GM23248 (cell line): ENCODE measurements around the gene TCF7. TPM values are rescaled to one million over a fixed set of nuclear protein-coding genes. Genes with fewer than 3 reads are reported as not detected.

Experiments used
- DNase-seq: peaks from one replicate; pipeline ENCODE4 v3.0.0-alpha.2; 2015
- H2AFZ ChIP-seq: fragments of 200-600 bp; sonication (generic); 2 replicates; pipeline ENCODE4 v1.6.1; 2016; ENCODE audit warnings: antibody characterized with exemption
- H3F3A ChIP-seq: fragments of 200-600 bp; sonication (generic); 2 replicates; pipeline ENCODE4 v1.6.1; 2016; ENCODE audit warnings: mild to moderate bottlenecking, antibody characterized with exemption, mixed run types; ENCODE audit not compliant: insufficient read depth
- H3K27ac ChIP-seq: fragments of 200-600 bp; sonication (generic); 2 replicates; pipeline ENCODE4 v1.5.1; 2016; ENCODE audit warnings: mild to moderate bottlenecking
- H3K27me3 ChIP-seq: fragments of 200-600 bp; sonication (generic); replicated peaks from 2 replicates; pipeline ENCODE4 v1.6.1; 2016; ENCODE audit warnings: mild to moderate bottlenecking; ENCODE audit not compliant: insufficient read depth
- H3K36me3 ChIP-seq: fragments of 200-600 bp; sonication (generic); 2 replicates; pipeline ENCODE4 v1.6.1; 2016; ENCODE audit warnings: low read depth, mild to moderate bottlenecking
- H3K4me1 ChIP-seq: fragments of 200-600 bp; sonication (generic); 2 replicates; pipeline ENCODE4 v1.6.1; 2016; ENCODE audit warnings: mild to moderate bottlenecking; ENCODE audit not compliant: insufficient read depth
- H3K4me2 ChIP-seq: fragments of 200-600 bp; sonication (generic); one replicate; pipeline ENCODE4 v1.6.1; 2016; ENCODE audit warnings: mild to moderate bottlenecking; ENCODE audit not compliant: unreplicated experiment
- H3K4me3 ChIP-seq: fragments of 200-600 bp; sonication (generic); 2 replicates; pipeline ENCODE4 v1.5.1; 2016; ENCODE audit warnings: mild to moderate bottlenecking
- H3K79me2 ChIP-seq: fragments of 200-600 bp; sonication (generic); 2 replicates; pipeline ENCODE4 v1.6.1; 2016; ENCODE audit warnings: mild to moderate bottlenecking; ENCODE audit not compliant: insufficient read depth
- H3K9ac ChIP-seq: fragments of 200-600 bp; sonication (generic); 2 replicates; pipeline ENCODE4 v1.6.1; 2016; ENCODE audit warnings: mild to moderate bottlenecking
- H3K9me2 ChIP-seq: fragments of 200-600 bp; sonication (generic); 2 replicates; pipeline ENCODE4 v1.6.1; 2016; ENCODE audit warnings: mixed run types, mild to moderate bottlenecking, moderate library complexity; ENCODE audit not compliant: insufficient read depth
- H3K9me3 ChIP-seq: fragments of 200-600 bp; sonication (generic); one replicate; pipeline ENCODE4 v1.6.1; 2017; ENCODE audit warnings: low read depth
- H4K20me1 ChIP-seq: fragments of 200-600 bp; sonication (generic); 2 replicates; pipeline ENCODE4 v1.6.0; 2016; ENCODE audit not compliant: insufficient read depth
- EZH2 ChIP-seq: fragments of 200-600 bp; sonication (generic); IDR thresholded peaks from 2 replicates; pipeline ENCODE4 v1.6.1; 2018; ENCODE audit warnings: antibody characterized with exemption, mild to moderate bottlenecking; ENCODE audit not compliant: insufficient read depth, poor library complexity, severe bottlenecking
- EZH2phosphoT487 ChIP-seq: fragments of 200-600 bp; sonication (generic); IDR thresholded peaks from 2 replicates; pipeline ENCODE4 v1.6.1; 2018; ENCODE audit warnings: antibody characterized with exemption, moderate library complexity, mild to moderate bottlenecking, low read depth; ENCODE audit not compliant: insufficient read depth
- WGBS, 2 experiments: methylation state at CpG; one replicate each; pipeline ENCODE4 v1.1.6; 2015 to 2017; ENCODE audit warnings: low lambda C conversion rate in 2 of 2, low coverage in 1 of 2; ENCODE audit errors: missing lambda C conversion rate in 2 of 2; 5-methylcytosine and 5-hydroxymethylcytosine counted together
- in situ Hi-C: fragments of 300-500 bp; cut with MboI; formaldehyde crosslinking; loops from 2 replicates; pipeline ENCODE4 v1.15.0; 2020
- polyA plus RNA-seq: library from polyadenylated mRNA; unstranded; fragments of >200 nt; fragmentation: Nextera tagmentation; extraction: Ambion mirVana; gene quantifications from 2 replicates; pipeline ENCODE4 v1.2.1, GENCODE V29; 2016
- total RNA-seq: library from RNA; depleted of rRNA; stranded (reverse); fragments of >200 nt; shearing (Covaris generic); gene quantifications from 2 replicates; pipeline ENCODE4 v1.2.3, GENCODE V29; 2014

Gene TCF7
- total and polyA plus RNA-seq, 2 experiments from 2014 or later: 1.4 to 2.7 TPM

DNA sequence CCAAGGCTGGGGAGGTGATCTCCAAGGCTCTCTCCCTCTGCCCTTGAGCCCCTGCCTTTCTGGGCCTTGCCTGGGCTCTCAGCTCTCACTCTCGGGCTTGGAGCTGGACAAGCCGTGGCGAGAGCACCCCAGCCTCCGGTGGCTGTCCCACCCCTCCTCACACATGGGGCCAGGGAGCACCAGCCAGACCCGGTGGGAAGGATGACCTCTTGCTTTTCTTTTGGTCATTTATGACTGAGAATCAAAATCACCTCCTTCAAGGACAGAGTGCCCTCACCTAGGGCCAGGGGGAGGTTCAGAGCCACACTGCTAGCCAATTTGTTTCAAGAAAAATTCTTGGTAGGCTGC, 14.1 kb downstream of the TCF7 start:
- Histone ChIP-seq H3K4me1 (peaks cover 26% of the 10 kb centered on the region), H3K9ac (no peak overlapping the region), H3K9me2 (no peaks in the 10 kb centered on the region), H3K4me2 (no peak overlapping the region), H3K27ac (no peak overlapping the region), H4K20me1 (no peaks in the 10 kb centered on the region), H3K27me3 (no peaks in the 10 kb centered on the region), H3K79me2 (peaks cover 16% of the 10 kb centered on the region; the same call in 1 of the 2 replicates), H3K9me3 (no peaks in the 10 kb centered on the region), H2AFZ (no peak overlapping the region), H3F3A (peaks cover 4% of the 10 kb centered on the region), H3K4me3 (no peak overlapping the region), H3K36me3 (no peaks in the 10 kb centered on the region)
- TF ChIP-seq EZH2phosphoT487 (no peak), EZH2 (no peak)
- no peak for DNase-seq
- 93 to 94% methylated on average over 5 of the region's 5 CpGs for WGBS, 2 experiments
- in situ Hi-C loops: no loop called here

DNA sequence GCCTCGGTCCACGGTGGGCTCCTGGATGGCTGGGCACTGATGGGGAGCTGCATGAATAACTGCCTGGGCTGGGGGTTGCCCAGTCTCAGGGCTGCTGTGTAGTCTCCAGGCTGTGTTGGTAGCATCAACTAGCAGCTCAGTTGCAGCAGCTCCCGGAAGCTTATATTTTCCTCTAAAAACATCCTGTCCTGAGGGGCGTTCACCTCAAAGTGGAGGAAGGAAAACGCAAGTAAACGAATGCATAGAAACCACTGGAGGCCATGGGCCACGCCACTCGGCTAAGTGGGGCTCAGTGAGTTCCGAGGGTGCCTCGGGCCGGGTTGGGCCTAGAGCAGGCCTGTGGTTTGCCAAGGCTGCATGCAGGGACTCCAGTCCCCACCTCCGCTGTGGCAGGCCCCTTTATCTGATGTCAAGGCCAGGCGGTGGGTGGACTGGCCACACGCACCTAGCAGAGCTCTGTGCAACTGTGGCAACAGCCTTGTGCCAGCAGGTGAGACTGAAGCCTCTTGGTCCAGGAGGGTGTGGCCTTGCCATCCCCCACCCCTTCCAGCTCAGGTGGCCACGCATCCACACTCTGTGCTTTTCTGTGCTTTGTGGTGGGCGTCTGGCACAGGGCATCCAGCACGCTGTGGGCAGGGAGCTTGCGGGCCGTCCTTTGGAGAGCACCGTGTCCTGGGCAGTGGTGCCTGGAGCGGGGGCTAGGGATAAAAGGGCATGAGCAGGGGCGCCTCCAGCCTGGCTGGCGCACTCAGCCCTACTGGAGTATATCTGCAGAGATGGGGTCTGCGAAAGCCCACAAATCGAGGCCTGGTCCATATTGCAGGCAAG, 15.1 kb downstream of the TCF7 start:
- DNase-seq: no peak
- Histone ChIP-seq H3K4me1 (peaks cover 17% of the 10 kb centered on the region), H2AFZ (no peak overlapping the region), H3K27ac (no peak overlapping the region), H3K4me2 (no peak overlapping the region), H3K27me3 (no peaks in the 10 kb centered on the region), H3K79me2 (peaks cover 22% of the 10 kb centered on the region; the same call in 1 of the 2 replicates), H4K20me1 (no peaks in the 10 kb centered on the region), H3K36me3 (no peaks in the 10 kb centered on the region), H3K4me3 (no peak overlapping the region), H3K9me2 (no peaks in the 10 kb centered on the region), H3K9ac (no peak overlapping the region), H3K9me3 (no peaks in the 10 kb centered on the region), H3F3A (no peaks in the 10 kb centered on the region; the same call in 1 of the 2 replicates)
- no peak for TF ChIP-seq EZH2
- no peak for TF ChIP-seq EZH2phosphoT487
- WGBS, 2 experiments: 97 to 98% methylated on average over 25 of the region's 25 CpGs
- in situ Hi-C loops: no loop called here

DNA sequence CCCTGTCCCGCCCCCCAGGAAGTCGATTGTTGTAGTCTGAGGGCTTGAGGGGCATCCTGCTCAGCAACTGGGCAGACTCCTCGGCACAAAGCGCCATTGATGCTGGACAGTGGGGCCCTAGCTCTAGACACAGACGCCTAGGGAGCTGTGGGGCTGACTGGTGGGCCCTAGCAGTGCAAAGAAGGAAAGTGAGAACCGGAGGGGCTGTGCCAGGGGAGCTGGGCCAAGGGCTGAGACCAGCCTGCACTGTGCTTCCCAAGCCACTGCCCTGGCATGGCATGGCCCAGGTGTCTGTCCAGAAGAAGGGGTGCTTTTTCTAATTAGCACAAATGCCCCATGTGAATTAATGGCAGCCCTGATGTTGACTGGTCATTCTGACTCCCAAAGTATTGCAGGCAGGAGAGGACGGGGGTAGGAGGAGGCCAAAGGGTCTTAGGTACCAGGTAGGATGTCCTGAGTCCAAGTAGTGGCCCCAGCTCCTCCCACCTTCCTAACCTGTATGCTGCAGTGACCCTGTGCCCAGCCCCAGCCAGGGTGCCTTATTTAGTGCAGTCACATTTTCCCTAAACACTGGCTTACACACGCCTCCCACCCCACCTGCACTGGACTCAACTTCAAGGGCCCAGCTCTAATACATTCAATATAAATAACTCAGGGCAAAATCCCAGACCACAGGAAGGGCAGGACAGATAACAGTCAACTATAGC, 15.9 kb downstream of the TCF7 start:
- no peaks in the 10 kb centered on the region for H3K9me3 ChIP-seq
- no peak overlapping the region for H3K4me2 ChIP-seq
- no peak overlapping the region for H2AFZ ChIP-seq
- peaks cover 2% of the 10 kb centered on the region; the same call in 1 of the 2 replicates for H3K36me3 ChIP-seq
- H3K27me3 ChIP-seq: no peaks in the 10 kb centered on the region
- no peak for DNase-seq
- no peak overlapping the region for H3K4me3 ChIP-seq
- H3K9ac ChIP-seq: no peak overlapping the region
- no peaks in the 10 kb centered on the region for H3K9me2 ChIP-seq
- no peaks in the 10 kb centered on the region; the same call in 1 of the 2 replicates for H3F3A ChIP-seq
- no peak for TF ChIP-seq EZH2phosphoT487
- no peak for TF ChIP-seq EZH2
- no peaks in the 10 kb centered on the region for H4K20me1 ChIP-seq
- H3K79me2 ChIP-seq: peaks cover 27% of the 10 kb centered on the region; the same call in 1 of the 2 replicates
- H3K27ac ChIP-seq: no peak overlapping the region
- WGBS, 2 experiments: 92 to 93% methylated on average over 8 of the region's 8 CpGs
- in situ Hi-C loops: no loop called here
- H3K4me1 ChIP-seq: peaks cover 12% of the 10 kb centered on the region

DNA sequence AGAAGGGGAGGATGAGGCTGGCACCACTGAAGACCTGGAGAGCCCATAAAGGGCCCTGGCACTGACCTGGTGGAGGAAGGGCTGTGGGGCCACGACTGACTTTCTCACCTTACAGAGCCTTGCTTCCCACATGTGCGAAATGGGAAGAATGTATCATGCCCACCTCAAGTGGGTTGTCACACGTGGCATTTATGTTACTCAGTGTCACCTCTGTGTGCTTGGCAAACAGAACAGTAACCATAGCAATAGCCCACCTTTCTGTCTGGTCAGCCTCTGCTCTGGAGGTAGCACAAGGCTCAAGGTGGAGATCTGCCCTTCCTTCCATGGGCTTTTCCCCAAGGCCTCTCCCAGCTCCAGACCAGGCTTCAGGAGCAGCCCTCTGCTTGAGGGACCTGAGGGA, 16.7 kb downstream of the TCF7 start:
- Histone ChIP-seq H3K9me2 (no peaks in the 10 kb centered on the region), H3K4me2 (no peak overlapping the region), H3K4me3 (no peak overlapping the region), H4K20me1 (no peaks in the 10 kb centered on the region), H3K79me2 (peaks cover 35% of the 10 kb centered on the region; the same call in 1 of the 2 replicates), H3K27me3 (no peaks in the 10 kb centered on the region), H3K9ac (no peak overlapping the region), H3K9me3 (no peaks in the 10 kb centered on the region), H3F3A (no peaks in the 10 kb centered on the region; the same call in 1 of the 2 replicates), H2AFZ (no peak overlapping the region), H3K27ac (no peak overlapping the region), H3K36me3 (peaks cover 8% of the 10 kb centered on the region; the same call in 1 of the 2 replicates), H3K4me1 (peaks cover 4% of the 10 kb centered on the region; the same call in 1 of the 2 replicates)
- no peak for TF ChIP-seq EZH2
- no peak for TF ChIP-seq EZH2phosphoT487
- no peak for DNase-seq
- in situ Hi-C loops: no loop called here
- 73 to 75% methylated on average over 3 of the region's 3 CpGs for WGBS, 2 experiments
